ENCODE results near the gene BMPR1B.

The BMPR1B gene

DNA sequence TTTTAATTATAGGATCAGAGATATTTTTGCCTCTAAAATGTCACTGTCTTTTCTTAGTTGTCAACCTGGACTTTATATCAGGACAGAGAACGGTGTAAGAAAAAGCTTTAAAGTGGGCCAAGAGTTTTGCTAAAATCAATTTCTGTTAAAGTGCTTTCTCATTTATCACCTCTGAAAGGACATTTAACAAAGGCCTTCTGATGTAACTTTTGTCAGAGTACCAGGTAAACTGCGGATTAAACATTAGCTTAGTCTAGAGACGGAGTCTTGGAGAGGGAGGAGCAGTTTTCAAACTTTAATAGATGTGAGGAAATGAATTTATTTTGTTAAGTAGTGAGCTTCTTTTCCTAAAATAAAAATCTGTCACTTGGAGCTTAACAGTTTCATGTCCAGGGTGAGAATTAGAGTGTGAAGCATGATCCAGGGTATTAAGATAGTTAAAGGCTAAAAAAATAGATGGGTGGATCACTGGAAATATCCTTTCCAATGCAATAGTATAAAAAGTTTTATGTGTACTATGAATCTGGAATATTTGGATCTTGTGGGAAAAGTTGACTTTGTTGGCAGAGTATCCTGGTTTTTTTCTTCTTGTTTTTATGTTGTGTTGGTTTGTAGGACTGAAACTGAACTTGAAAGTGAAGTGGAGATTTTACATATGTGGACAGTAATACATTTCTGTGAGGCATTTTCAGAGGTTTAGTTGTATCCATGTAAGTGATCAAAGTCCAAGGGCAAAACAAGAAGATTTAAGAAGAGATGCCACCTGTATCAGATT is 33.6 kb upstream of the BMPR1B start:
- no peak for DNase-seq (ENCODE audit: extremely low read depth, low read depth)
- TF ChIP-seq CTCF (IDR thresholded peaks at IDR 0.05; ENCODE audit: low read depth, low read length) = no peak

- DNase-seq (ENCODE audit: extremely low read depth, low read depth) = no peak
- no peak for TF ChIP-seq CTCF (IDR thresholded peaks at IDR 0.05; ENCODE audit: low read depth, low read length)
Measured at GRCh38 chr4:94726524-94727123, 31.1 kb upstream of the BMPR1B start.

GRCh38 chr4:94728056-94728766 is 29.5 kb upstream of the BMPR1B start:
- no peak for DNase-seq (ENCODE audit: extremely low read depth, low read depth)
- TF ChIP-seq CTCF (IDR thresholded peaks at IDR 0.05; ENCODE audit: low read depth, low read length) = no peak

GRCh38 chr4:94732358-94732698 is 25.4 kb upstream of the BMPR1B start:
- no peak for DNase-seq (ENCODE audit: extremely low read depth, low read depth)
- TF ChIP-seq CTCF (IDR thresholded peaks at IDR 0.05; ENCODE audit: low read depth, low read length) = no peak

GRCh38 chr4:94739741-94740140 is 18.0 kb upstream of the BMPR1B start:
- no peak for DNase-seq (ENCODE audit: extremely low read depth, low read depth)
- TF ChIP-seq CTCF (IDR thresholded peaks at IDR 0.05; ENCODE audit: low read depth, low read length) = no peak

DNA sequence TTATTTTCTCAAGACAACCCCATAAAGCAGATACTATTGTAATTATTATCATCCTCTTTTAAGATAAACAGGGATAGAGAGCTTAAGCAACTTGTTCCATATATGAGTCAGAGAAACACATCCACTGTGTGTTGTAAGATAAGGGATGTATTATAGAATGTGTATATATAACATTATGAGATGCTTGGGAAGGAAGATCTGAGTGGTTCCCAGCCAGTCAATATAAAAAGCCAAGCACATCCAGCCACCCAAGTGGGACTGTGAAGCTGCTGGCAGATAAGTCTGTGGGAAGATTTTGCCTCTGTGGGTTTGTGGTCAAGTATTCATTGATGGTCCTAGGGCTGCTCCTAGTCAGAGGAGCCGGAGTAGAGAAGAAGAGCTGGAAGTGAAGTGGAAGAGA is 16.5 kb upstream of the BMPR1B start:
- no peak for DNase-seq (ENCODE audit: extremely low read depth, low read depth)
- no peak for TF ChIP-seq CTCF (IDR thresholded peaks at IDR 0.05; ENCODE audit: low read depth, low read length)

- no peak for TF ChIP-seq CTCF (IDR thresholded peaks at IDR 0.05; ENCODE audit: low read depth, low read length)
- DNase-seq (ENCODE audit: extremely low read depth, low read depth) = no peak
Measured at GRCh38 chr4:94743838-94744237, 13.9 kb upstream of the BMPR1B start.
